Measurements from ENCODE around the gene TLE5.
"Not testable (repeated sequence)": the region's sequence is repeated elsewhere in the genome, so short reads cannot be mapped to it uniquely, and the experiment has no call there.

TLE5 gene

DNA sequence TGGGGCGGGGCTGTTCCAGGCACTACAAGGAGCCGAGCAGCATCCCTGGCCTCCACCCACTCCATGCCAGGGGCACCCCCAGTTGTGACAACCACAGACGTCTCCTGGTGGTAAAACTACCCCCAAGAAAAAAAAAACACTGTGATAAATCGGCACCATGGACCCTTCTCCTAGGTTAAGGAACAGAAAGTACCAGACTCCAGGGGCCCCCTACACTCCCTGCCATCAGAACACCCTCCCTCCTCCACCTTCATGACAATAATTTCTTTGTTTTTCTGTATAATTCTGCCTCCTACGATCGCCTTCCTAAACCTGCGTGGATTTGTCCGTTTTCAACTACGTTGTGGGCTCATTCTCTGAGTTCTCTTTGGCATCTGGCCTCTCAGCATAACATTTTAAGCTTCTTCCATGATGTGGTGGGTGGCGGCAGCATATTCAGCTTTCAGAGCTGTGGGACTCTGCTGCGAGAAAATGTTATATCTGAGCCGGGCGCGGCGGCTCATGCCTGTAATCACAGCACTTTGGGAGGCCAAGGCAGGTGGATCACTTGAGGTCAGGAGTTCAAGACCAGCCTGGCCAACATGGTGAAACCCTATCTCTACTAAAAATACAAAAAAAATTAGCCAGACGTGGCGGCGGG lies 41.9 kb downstream of the TLE5 start:
- no peak for DNase-seq

- DNase-seq, result no peak
Measured at GRCh38 chr19:3019211-3019854, 43.0 kb downstream of the TLE5 start.

DNA sequence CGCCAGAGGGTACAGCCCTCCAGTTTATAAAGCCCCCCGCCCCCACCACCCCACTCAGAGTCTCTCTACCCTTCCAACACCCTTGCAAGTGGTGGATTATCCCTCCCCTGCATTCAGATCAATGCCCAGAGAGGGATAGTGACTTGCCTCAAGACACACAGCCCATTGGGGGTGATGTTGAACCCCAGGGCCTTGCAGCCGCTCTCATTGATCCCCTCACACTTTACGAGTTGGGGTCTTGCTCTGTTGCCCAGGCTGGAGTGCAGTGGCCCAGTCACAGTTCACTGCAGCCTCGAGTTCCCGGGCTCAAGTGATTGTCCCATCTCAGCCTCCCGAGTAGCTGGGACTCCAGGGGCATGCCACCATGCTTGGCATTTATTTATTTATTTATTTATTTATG lies 44.4 kb downstream of the TLE5 start:
- no peak for DNase-seq

GRCh38 chr19:3015126-3016057 lies 46.9 kb downstream of the TLE5 start:
- no peak for DNase-seq

DNA sequence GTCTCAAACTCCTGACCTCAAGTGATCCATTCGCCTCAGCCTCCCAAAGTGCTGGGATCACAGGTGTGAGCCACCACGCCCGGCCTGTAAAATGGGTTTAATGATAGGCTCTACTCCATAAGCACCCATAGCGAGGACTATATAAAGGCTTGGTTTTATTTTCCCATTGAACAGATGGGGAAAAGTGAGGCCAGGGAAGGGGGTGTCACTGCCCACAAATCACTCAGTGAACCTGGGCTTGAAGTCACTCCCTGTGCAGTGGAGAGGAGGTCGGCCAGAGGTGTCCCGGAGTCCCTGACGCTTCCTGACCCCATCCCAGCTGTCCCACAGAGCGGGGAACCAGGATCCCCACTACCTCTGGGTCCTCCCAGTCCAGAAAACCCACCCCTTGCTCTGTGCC lies 48.2 kb downstream of the TLE5 start:
- no peak for DNase-seq

DNA sequence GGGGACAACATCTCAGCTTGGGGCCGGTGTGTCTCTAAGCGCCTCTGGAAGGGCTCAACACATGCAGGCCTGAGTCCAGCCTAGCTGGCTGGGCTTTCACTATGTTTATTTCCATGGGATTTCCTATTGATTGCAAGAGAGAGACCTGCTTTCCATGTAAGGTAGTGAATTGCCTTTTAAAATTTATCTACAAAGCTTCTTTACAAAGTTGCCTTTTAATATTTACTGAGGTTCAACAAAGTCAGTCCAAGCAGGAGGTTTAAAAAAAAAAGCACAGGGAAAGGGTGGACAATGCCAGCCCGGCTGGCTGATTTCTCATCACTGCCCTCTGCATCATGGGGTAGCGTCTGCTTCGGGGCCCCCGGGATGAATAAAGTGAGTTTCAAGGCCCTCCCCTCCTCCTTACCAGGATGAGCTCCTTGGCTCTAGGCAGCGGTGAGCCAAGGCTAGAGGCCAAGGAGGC lies 49.0 kb downstream of the TLE5 start:
- peak; percentile 57 for DNase-seq

GRCh38 chr19:3012621-3013262 lies 49.6 kb downstream of the TLE5 start:
- peak; percentile 94 for DNase-seq

GRCh38 chr19:3012059-3012458 lies 50.2 kb downstream of the TLE5 start:
- not testable (repeated sequence) for DNase-seq

DNA sequence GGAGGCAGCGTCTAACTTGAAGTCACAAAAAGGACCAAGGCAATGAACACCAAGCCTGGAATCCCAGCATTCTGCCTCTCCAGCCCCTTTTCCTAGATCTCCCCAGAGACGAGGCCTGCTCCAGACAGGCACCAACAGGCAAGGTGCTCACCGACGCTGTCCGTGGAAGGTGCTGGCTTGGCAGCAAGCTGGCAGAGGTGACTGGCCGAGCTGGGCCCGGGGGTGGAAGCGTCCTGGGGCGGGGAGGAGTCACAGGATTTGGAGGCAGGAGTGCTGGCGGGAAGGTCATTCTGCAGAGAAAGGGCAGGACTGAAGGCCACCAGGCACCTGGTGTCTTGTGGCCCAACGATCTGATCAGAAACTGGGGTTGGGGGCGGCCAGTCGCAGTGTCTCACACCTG lies 51.4 kb downstream of the TLE5 start:
- DNase-seq, result no peak

DNA sequence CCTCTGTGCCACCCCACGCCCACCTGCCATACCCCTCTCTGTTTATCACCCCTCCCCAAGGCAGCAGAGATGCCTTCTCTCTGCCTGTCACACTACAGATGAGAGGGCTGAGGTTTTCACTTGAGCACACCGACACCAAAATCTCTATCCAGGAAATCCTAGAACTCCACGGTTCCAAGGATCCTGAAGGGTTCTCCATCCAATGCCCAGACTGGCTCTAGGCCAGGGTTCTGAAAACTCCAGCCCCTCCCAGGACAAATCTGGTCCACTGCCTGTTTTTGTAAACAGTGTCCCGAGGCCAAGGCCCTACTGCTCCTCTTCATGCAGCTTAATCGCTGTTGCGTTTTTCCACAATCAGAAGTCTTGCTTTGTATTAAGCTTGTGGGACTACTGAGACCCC lies 53.3 kb downstream of the TLE5 start:
- no peak for DNase-seq

DNA sequence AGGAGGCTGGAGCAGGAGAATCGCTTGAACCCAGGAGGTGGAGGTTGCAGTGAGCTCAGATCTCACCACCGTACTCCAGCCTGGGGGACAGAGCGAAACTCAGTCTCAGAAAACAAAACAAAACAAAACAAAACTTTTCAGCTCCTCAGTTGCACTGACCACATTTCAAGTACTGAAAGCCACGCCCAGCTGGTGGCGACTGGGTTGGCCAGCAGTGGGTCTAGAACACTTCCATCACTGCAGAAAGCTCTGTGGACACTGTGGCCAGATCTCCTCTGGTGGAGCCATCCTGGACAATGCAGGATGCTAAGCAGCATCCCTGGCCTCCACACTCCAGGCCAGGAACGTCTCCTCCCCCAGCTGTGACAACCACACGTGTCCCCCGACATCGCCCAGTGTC lies 54.3 kb downstream of the TLE5 start:
- DNase-seq, result no peak

DNA sequence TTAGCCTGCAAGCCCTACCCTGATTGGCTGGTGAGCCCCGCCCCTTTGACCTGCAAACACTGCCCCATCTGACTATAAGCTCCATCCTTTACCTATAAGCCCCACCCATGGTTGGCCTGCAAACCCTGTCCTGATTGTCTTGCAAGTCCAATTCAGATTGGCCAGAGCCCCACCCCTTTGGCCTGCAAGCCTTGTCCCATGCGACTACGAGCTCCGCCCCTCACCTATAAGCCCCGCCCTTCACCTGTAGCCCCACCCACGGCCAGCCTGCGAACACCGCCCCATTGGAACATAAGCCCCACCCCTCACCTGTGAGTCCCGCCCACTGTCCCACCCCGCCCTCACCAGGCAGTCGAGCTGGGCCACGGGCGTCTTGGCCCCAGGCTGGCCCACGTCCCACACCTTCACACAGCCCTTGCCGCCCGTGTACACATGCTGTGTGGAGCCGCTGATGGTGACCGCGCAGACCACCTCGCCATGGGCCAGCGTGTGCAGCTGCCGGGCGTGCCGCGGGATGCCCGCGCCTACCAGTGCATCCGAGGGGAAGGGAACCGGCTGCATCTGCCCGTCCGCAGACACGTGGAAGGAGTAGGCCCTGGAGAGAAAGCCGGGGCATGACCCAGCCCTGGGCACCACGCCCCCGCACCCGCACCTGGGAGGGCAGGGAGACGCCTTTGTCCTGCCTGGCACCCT lies 56.1 kb downstream of the TLE5 start:
- DNase-seq, result peak; percentile 20

DNA sequence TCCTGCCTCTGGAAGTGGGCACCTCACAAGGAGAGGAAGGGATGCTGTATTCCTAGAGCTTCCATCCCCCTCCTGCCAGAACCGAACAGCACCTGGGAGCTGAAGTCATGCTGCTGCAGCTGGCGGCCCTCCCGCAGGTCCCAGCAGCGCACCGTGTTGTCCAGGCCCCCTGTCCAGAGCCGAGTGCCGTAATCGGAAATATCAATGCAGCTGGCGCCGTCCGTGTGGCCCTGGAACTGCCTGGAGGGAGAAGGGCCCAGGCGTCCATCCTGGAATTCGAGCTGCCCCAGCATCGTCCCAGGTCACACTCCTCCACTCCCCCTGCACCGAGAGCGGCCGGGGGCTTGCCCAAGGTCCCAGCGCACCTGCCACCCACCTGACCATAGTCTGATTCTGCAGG lies 57.0 kb downstream of the TLE5 start:
- DNase-seq, result no peak

- DNase-seq, result no peak
Measured at GRCh38 chr19:3004522-3004921, 57.8 kb downstream of the TLE5 start.

GRCh38 chr19:3003046-3003445 lies 59.2 kb downstream of the TLE5 start:
- DNase-seq, result no peak
